H9 (cell line): ENCODE measurements around the gene PRODH2. TPM values are rescaled to one million over a fixed set of nuclear protein-coding genes. Genes with fewer than 3 reads are reported as not detected.
"Not testable (repeated sequence)": the region's sequence is repeated elsewhere in the genome, so short reads cannot be mapped to it uniquely, and the experiment has no call there.

ENCODE experiments used
- DNase-seq: peaks from one replicate; pipeline ENCODE4 v3.0.0-alpha.2; 2017
- H2AFZ ChIP-seq: one replicate; pipeline ENCODE4 v1.6.1; 2013; ENCODE audit warnings: mild to moderate bottlenecking, low read length, control low read depth, moderate library complexity
- H2AK5ac ChIP-seq: 2 replicates; pipeline ENCODE4 v1.6.1; 2013; ENCODE audit warnings: low read length, control low read depth, mixed read lengths; ENCODE audit not compliant: insufficient read length
- H2BK120ac ChIP-seq: one replicate; pipeline ENCODE4 v1.6.1; 2013; ENCODE audit warnings: low read depth, mild to moderate bottlenecking, low read length, control low read depth, inconsistent platforms; ENCODE audit not compliant: poor library complexity, severe bottlenecking
- H2BK12ac ChIP-seq: 2 replicates; pipeline ENCODE4 v1.6.1; 2013; ENCODE audit warnings: low read length, control low read depth, mixed read lengths, low read depth; ENCODE audit not compliant: insufficient read length
- H2BK15ac ChIP-seq: 2 replicates; pipeline ENCODE4 v1.6.1; 2013; ENCODE audit warnings: low read depth, low read length, control low read depth
- H2BK20ac ChIP-seq: one replicate; pipeline ENCODE4 v1.6.1; 2013; ENCODE audit warnings: low read depth, mild to moderate bottlenecking, low read length, control low read depth, inconsistent platforms; ENCODE audit not compliant: poor library complexity, severe bottlenecking
- H2BK5ac ChIP-seq: 2 replicates; pipeline ENCODE4 v1.6.1; 2013; ENCODE audit warnings: low read length, control low read depth, mixed read lengths; ENCODE audit not compliant: insufficient read length
- H3K14ac ChIP-seq: 2 replicates; pipeline ENCODE4 v1.6.1; 2013; ENCODE audit warnings: low read length, control low read depth; ENCODE audit not compliant: insufficient read depth
- H3K18ac ChIP-seq: 2 replicates; pipeline ENCODE4 v1.6.1; 2013; ENCODE audit warnings: low read depth, mild to moderate bottlenecking, mixed read lengths, low read length, control low read depth; ENCODE audit not compliant: insufficient read length
- H3K23ac ChIP-seq: 2 replicates; pipeline ENCODE4 v1.6.1; 2013; ENCODE audit warnings: low read length, control low read depth, mixed read lengths, low read depth; ENCODE audit not compliant: insufficient read length
- H3K23me2 ChIP-seq: 2 replicates; pipeline ENCODE4 v1.6.1; 2013; ENCODE audit warnings: low read depth, mild to moderate bottlenecking, mixed read lengths, low read length, control low read depth; ENCODE audit not compliant: insufficient read length, poor library complexity, severe bottlenecking
- H3K27ac ChIP-seq: 2 replicates; pipeline ENCODE4 v1.5.1; 2013; ENCODE audit warnings: low read length, control low read depth, mixed read lengths, low read depth; ENCODE audit not compliant: insufficient read length
- H3K27me3 ChIP-seq: 2 replicates; pipeline ENCODE4 v1.6.1; 2013; ENCODE audit warnings: low read length, control low read depth, inconsistent platforms; ENCODE audit not compliant: insufficient read depth
- H3K4ac ChIP-seq: 2 replicates; pipeline ENCODE4 v1.6.1; 2013; ENCODE audit warnings: low read depth, mild to moderate bottlenecking, control low read depth, inconsistent platforms, low read length, moderate library complexity
- H3K4me1 ChIP-seq: 2 replicates; pipeline ENCODE4 v1.6.1; 2013; ENCODE audit warnings: low read length, control low read depth, inconsistent platforms; ENCODE audit not compliant: insufficient read depth
- H3K4me2 ChIP-seq: 2 replicates; pipeline ENCODE4 v1.6.1; 2013; ENCODE audit warnings: low read length, control low read depth, mixed read lengths; ENCODE audit not compliant: insufficient read length, insufficient read depth
- H3K56ac ChIP-seq: 2 replicates; pipeline ENCODE4 v1.6.1; 2013; ENCODE audit warnings: low read depth, mild to moderate bottlenecking, mixed read lengths, low read length, control low read depth; ENCODE audit not compliant: insufficient read length
- H3K79me1 ChIP-seq: 2 replicates; pipeline ENCODE4 v1.6.1; 2013; ENCODE audit warnings: low read depth, mild to moderate bottlenecking, moderate library complexity, low read length, control low read depth, inconsistent platforms; ENCODE audit not compliant: insufficient read depth, poor library complexity, severe bottlenecking
- H3K79me2 ChIP-seq: 2 replicates; pipeline ENCODE4 v1.6.1; 2013; ENCODE audit warnings: low read length, control low read depth, inconsistent platforms; ENCODE audit not compliant: insufficient read depth
- H3K9ac ChIP-seq: 2 replicates; pipeline ENCODE4 v1.6.1; 2013; ENCODE audit warnings: low read length, control low read depth, mixed read lengths; ENCODE audit not compliant: insufficient read length; ENCODE audit errors: extremely low read depth
- H3K9me3 ChIP-seq: one replicate; pipeline ENCODE4 v1.6.1; 2013; ENCODE audit warnings: low read depth, low read length, inconsistent platforms; ENCODE audit not compliant: control insufficient read depth
- H3T11ph ChIP-seq: one replicate; pipeline ENCODE4 v1.6.1; 2013; ENCODE audit warnings: mild to moderate bottlenecking, low read length, control low read depth, inconsistent platforms
- H4K20me1 ChIP-seq: one replicate; pipeline ENCODE4 v1.6.1; 2013; ENCODE audit not compliant: control insufficient read depth, insufficient read length, insufficient read depth
- H4K5ac ChIP-seq: 2 replicates; pipeline ENCODE4 v1.6.1; 2013; ENCODE audit warnings: low read depth, mild to moderate bottlenecking, mixed read lengths, low read length, control low read depth; ENCODE audit not compliant: insufficient read length
- H4K8ac ChIP-seq: replicated peaks from 2 replicates; pipeline ENCODE4 v1.6.1; 2013; ENCODE audit warnings: low read length, control low read depth, mixed read lengths, low read depth; ENCODE audit not compliant: insufficient read length
- H4K91ac ChIP-seq: 2 replicates; pipeline ENCODE4 v1.6.1; 2013; ENCODE audit warnings: low read depth, mild to moderate bottlenecking, moderate library complexity, mixed read lengths, low read length, control low read depth; ENCODE audit not compliant: insufficient read length
- H3K27ac Mint-ChIP-seq, 3 experiments: 2 replicates in 2 of 3; 3 replicates in 1 of 3; pipeline ENCODE4 v1.8.0; 2020 to 2021; ENCODE audit warnings: mixed read lengths in 3 of 3, mild to moderate bottlenecking in 1 of 3, moderate library complexity in 1 of 3
- H3K27me3 Mint-ChIP-seq: 2 replicates; pipeline ENCODE4 v1.8.0; 2021; ENCODE audit warnings: low read depth, mild to moderate bottlenecking, moderate library complexity, mixed read lengths
- H3K36me3 Mint-ChIP-seq, 3 experiments: 2 replicates in 2 of 3; 3 replicates in 1 of 3; pipeline ENCODE4 v1.8.0; 2020 to 2021; ENCODE audit warnings: low read depth in 3 of 3, mixed read lengths in 3 of 3; ENCODE audit not compliant: insufficient read depth in 1 of 3
- H3K4me1 Mint-ChIP-seq, 2 experiments: 2 replicates each; pipeline ENCODE4 v1.8.0; 2020; ENCODE audit warnings: mixed read lengths in 2 of 2
- H3K4me3 Mint-ChIP-seq, 2 experiments: 2 replicates in 1 of 2; 3 replicates in 1 of 2; pipeline ENCODE4 v1.8.0; 2020 to 2021; ENCODE audit warnings: mild to moderate bottlenecking in 2 of 2, mixed read lengths in 2 of 2, moderate library complexity in 1 of 2
- H3K9me3 Mint-ChIP-seq, 2 experiments: 2 replicates in 1 of 2; 3 replicates in 1 of 2; pipeline ENCODE4 v1.8.0; 2020; ENCODE audit warnings: mild to moderate bottlenecking in 2 of 2, mixed read lengths in 2 of 2, moderate library complexity in 1 of 2
- WGBS: extraction: QIAGEN DNeasy Blood & Tissue Kit; methylation state at CpG from one replicate; pipeline ENCODE4 v1.1.7; 2013; ENCODE audit warnings: missing lambda C conversion rate, low lambda C conversion rate, mixed read lengths; ENCODE audit not compliant: insufficient read length; ENCODE audit errors: extremely low coverage; 5-methylcytosine and 5-hydroxymethylcytosine counted together
- total RNA-seq: library from RNA; stranded (reverse); gene quantifications from 2 replicates; pipeline ENCODE4 v1.2.1, GENCODE V29; 2021
- TF ChIP-seq, protein P1 (sequence below): fragments of 200-600 bp; sonication (generic); conservative IDR thresholded peaks from 3 replicates; pipeline ENCODE4 v1.8.0; 2021; ENCODE audit warnings: antibody characterized with exemption, mild to moderate bottlenecking

The PRODH2 gene
- total RNA-seq, 1 experiment from 2014 or later = not detected

DNA sequence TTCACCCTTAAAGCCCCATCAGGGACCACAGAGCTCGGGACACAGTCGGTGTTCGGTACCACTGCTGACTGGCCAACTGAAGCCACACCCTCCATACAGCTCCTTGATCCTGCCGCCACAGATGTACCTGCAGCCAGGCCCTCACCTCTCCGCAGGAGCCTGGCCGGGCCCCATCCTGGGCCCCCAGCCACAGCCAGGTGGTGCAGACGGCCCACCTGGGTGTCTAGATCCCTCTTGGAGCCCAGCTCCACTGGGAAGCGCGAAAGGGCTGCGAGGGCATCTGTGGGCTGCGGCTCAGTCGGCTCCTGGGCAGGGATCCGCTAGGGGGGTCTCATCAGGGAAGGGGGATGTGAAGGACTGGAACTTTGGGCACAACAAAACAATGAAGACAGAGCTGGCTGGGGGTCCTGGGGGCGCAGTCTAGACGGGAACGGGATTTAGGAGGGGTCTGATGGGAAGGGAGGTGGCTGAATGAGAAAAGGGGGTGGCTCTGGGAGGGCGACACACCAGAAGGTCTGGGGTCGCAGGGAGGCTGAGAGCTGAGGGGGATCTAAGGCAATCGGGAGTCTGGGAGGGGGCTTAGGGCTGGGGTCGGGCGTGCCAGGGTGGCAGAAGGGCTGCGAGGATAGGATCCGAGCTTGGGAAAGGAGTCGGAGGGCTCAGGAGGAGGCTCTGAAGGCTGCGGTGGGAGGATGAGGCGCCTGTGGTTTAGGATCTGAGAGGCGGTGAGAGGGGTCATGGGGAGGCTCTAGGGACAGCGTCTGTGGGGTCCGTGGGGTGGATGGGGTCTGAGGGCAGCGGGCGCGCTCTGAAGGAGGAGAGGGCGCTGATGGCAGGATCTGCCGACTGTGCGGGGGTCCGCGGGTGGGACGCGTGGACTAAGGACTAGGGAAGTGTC is 15.8 kb downstream of the PRODH2 start:
- TF ChIP-seq, protein P1, sequence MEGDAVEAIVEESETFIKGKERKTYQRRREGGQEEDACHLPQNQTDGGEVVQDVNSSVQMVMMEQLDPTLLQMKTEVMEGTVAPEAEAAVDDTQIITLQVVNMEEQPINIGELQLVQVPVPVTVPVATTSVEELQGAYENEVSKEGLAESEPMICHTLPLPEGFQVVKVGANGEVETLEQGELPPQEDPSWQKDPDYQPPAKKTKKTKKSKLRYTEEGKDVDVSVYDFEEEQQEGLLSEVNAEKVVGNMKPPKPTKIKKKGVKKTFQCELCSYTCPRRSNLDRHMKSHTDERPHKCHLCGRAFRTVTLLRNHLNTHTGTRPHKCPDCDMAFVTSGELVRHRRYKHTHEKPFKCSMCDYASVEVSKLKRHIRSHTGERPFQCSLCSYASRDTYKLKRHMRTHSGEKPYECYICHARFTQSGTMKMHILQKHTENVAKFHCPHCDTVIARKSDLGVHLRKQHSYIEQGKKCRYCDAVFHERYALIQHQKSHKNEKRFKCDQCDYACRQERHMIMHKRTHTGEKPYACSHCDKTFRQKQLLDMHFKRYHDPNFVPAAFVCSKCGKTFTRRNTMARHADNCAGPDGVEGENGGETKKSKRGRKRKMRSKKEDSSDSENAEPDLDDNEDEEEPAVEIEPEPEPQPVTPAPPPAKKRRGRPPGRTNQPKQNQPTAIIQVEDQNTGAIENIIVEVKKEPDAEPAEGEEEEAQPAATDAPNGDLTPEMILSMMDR = no peak
- H4K20me1 ChIP-seq = no peaks in the 10 kb centered on the region
- H3K79me2 ChIP-seq = no peaks in the 10 kb centered on the region
- no peaks in the 10 kb centered on the region for H3K9me3 ChIP-seq
- H4K91ac ChIP-seq = no peak overlapping the region
- no peak for DNase-seq
- no peak overlapping the region for H2BK15ac ChIP-seq
- H3T11ph ChIP-seq = no peak overlapping the region
- H3K27me3 ChIP-seq = peaks cover 3% of the 10 kb centered on the region; the same call in 1 of the 2 replicates
- no peak overlapping the region for H3K9ac ChIP-seq
- H3K79me1 ChIP-seq = no peaks in the 10 kb centered on the region
- no peaks in the 10 kb centered on the region for H3K36me3 Mint-ChIP-seq
- H2AK5ac ChIP-seq = no peak overlapping the region
- H3K23ac ChIP-seq = no peak overlapping the region
- H3K27ac Mint-ChIP-seq = peak overlapping the region in 1 of 3 experiments; percentile 31; a peak in 1 of 7 replicates
- H2BK12ac ChIP-seq = no peak overlapping the region
- H3K4me3 Mint-ChIP-seq = peak overlapping the region; percentile 46 to 79
- no peak overlapping the region for H4K5ac ChIP-seq
- peaks cover 5% of the 10 kb centered on the region for H3K23me2 ChIP-seq
- H3K4me2 ChIP-seq = peak overlapping the region; percentile 51
- H2BK120ac ChIP-seq = no peak overlapping the region
- no peak overlapping the region for H2AFZ ChIP-seq
- no peak overlapping the region for H3K56ac ChIP-seq
- peaks cover 48% of the 10 kb centered on the region for H3K27me3 Mint-ChIP-seq
- H3K4me1 Mint-ChIP-seq = peaks cover 8 to 16% of the 10 kb centered on the region in 2 experiments
- no peak overlapping the region for H3K4ac ChIP-seq
- no peak overlapping the region for H2BK5ac ChIP-seq
- H3K27ac ChIP-seq = no peak overlapping the region
- H3K18ac ChIP-seq = no peak overlapping the region
- H2BK20ac ChIP-seq = no peak overlapping the region
- H3K14ac ChIP-seq = no peak overlapping the region
- no peaks in the 10 kb centered on the region; a peak in 2 of 5 replicates for H3K9me3 Mint-ChIP-seq
- H3K4me1 ChIP-seq = 0 out of 2 replicates have a peak, but pooled peaks cover 2% of the 10 kb centered on the region
- no peak overlapping the region for H4K8ac ChIP-seq
- WGBS = no CpG with 5 or more reads among the region's 39 CpGs

- H3K79me2 ChIP-seq, H3K27ac ChIP-seq, H3K9ac ChIP-seq, H3K27ac Mint-ChIP-seq, H4K91ac ChIP-seq, H2BK120ac ChIP-seq, H3K4me3 Mint-ChIP-seq, H3K9me3 ChIP-seq, H2BK15ac ChIP-seq, H2AK5ac ChIP-seq, H3K36me3 Mint-ChIP-seq, H4K20me1 ChIP-seq, H3K79me1 ChIP-seq, H2AFZ ChIP-seq, DNase-seq, H4K5ac ChIP-seq, H3K18ac ChIP-seq, H3K9me3 Mint-ChIP-seq, H2BK20ac ChIP-seq, H3T11ph ChIP-seq, H3K27me3 ChIP-seq, H3K4me1 ChIP-seq, H2BK5ac ChIP-seq, H3K56ac ChIP-seq, H3K4ac ChIP-seq, H3K14ac ChIP-seq, H3K4me2 ChIP-seq, H3K23ac ChIP-seq, H4K8ac ChIP-seq, H2BK12ac ChIP-seq, H3K23me2 ChIP-seq: not testable (repeated sequence)
- no CpG with 5 or more reads among the region's 1 CpG for WGBS
- peaks cover 45% of the 10 kb centered on the region for H3K27me3 Mint-ChIP-seq
- peaks cover 8 to 16% of the 10 kb centered on the region in 2 experiments for H3K4me1 Mint-ChIP-seq
Observed at GRCh38 chr19:35795564-35795963, 17.1 kb downstream of the PRODH2 start.
